Measurements from ENCODE around the gene ZSCAN9. TPM values are rescaled to one million over a fixed set of nuclear protein-coding genes. Genes with fewer than 3 reads are reported as not detected.
A peak's percentile ranks its signal among the peaks of the same experiment; 100 is the strongest.

ZSCAN9 gene
- total RNA-seq, 2 donors from 2014 or later, result 8.9 to 9.8 TPM

GRCh38 chr6:28281288-28282064 is 56.4 kb downstream of the ZSCAN9 start, which contains the start of gene PGBD1:
Gene PGBD1, plus strand, starts transcription at chr6:28281572. Its CDS starts 2,242 bp downstream, at chr6:28283814.
- DNase-seq, result peak; percentile 59
- no peaks in the 10 kb centered on the region for H3K9me3 ChIP-seq
- no peak within 1 kb of the TSS for H3K27ac ChIP-seq
- H3K4me1 ChIP-seq, result no peaks in the 10 kb centered on the region
- intact Hi-C loops (cut with DNase I), result no loop called here
- H3K27me3 ChIP-seq, result no peaks in the 10 kb centered on the region
- no peaks in the 10 kb centered on the region for H3K36me3 ChIP-seq
- peak within 1 kb of the TSS; percentile 44 to 57 for H3K9ac ChIP-seq (ENCODE audit: low read depth in 2 of 2, low read length in 2 of 2)
- TF ChIP-seq CTCF (IDR thresholded peaks at IDR 0.05), result no peak
- peak within 1 kb of the TSS; percentile 53 for H3K4me3 ChIP-seq

- DNase-seq, result no peak
- Histone ChIP-seq H3K4me3 (no peak overlapping the region), H3K36me3 (no peaks in the 10 kb centered on the region), H3K9me3 (no peaks in the 10 kb centered on the region), H3K9ac (ENCODE audit: low read depth in 2 of 2, low read length in 2 of 2) (no peak overlapping the region), H3K4me1 (no peaks in the 10 kb centered on the region), H3K27me3 (no peaks in the 10 kb centered on the region), H3K27ac (no peak overlapping the region)
- intact Hi-C loops (cut with DNase I), result no loop called here
- no peak for TF ChIP-seq CTCF (IDR thresholded peaks at IDR 0.05)
Observed at GRCh38 chr6:28282926-28283325, 57.9 kb downstream of the ZSCAN9 start.

Other genes starting within 250 kb of the ZSCAN9 start
- 1 to 10 TPM; 5.3 to 9.9 TPM for gene ZNF165, start 144.7 kb upstream of the ZSCAN9 start, total RNA-seq
- 1 to 10 TPM; 8.3 to 8.7 TPM for gene ZSCAN16, start 100.7 kb upstream of the ZSCAN9 start, total RNA-seq
- gene ZKSCAN8, start 83.4 kb upstream of the ZSCAN9 start, total RNA-seq, result 10 to 100 TPM in 1 of 2 donors, 1 to 10 TPM in 1; 7.6 to 12.2 TPM
- 1 to 10 TPM; 4.9 to 5.2 TPM for gene ZKSCAN4, start 27.0 kb downstream of the ZSCAN9 start, total RNA-seq
- under 1 TPM; 0.25 to 0.29 TPM for gene NKAPL, start 34.0 kb downstream of the ZSCAN9 start, total RNA-seq
- 1 to 10 TPM; 4.2 to 7.8 TPM for gene ZSCAN26, start 41.9 kb downstream of the ZSCAN9 start, total RNA-seq
- 1 to 10 TPM; 1.0 to 2.0 TPM for gene PGBD1, start 56.3 kb downstream of the ZSCAN9 start, total RNA-seq
- gene ZSCAN31, start 110.9 kb downstream of the ZSCAN9 start, total RNA-seq, result 1 to 10 TPM; 6.6 to 7.0 TPM
- gene ZKSCAN3, start 124.7 kb downstream of the ZSCAN9 start, total RNA-seq, result 1 to 10 TPM; 4.9 to 6.1 TPM
- 1 to 10 TPM; 4.5 to 4.9 TPM for gene ZSCAN12, start 174.5 kb downstream of the ZSCAN9 start, total RNA-seq
- gene ZSCAN23, start 218.2 kb downstream of the ZSCAN9 start, total RNA-seq, result 1 to 10 TPM; 2.6 to 3.3 TPM

Data from colonic mucosa (tissue), 4 donors.